Activated T-helper 1 cell treated with anti-CD3 and anti-CD28 coated beads, Interleukin-2, amount 50 U/mL, for 16 hours (primary cell): Measurements from ENCODE around the gene SMYD3.
"Not testable (repeated sequence)": the region's sequence is repeated elsewhere in the genome, so short reads cannot be mapped to it uniquely, and the experiment has no call there.

ENCODE experiments used
- DNase-seq, 2 donors: peaks; one replicate each; pipeline ENCODE4 v3.0.0-alpha.2; 2020; ENCODE audit warnings: low read depth in 1 of 2, low spot score in 1 of 2

Gene SMYD3

GRCh38 chr1:245971076-245971710, 535.9 kb downstream of the SMYD3 start:
- DNase-seq: not testable (repeated sequence)

- DNase-seq: no peak
Measured at GRCh38 chr1:245969283-245969682, 537.8 kb downstream of the SMYD3 start.

GRCh38 chr1:245968775-245969174, 538.3 kb downstream of the SMYD3 start:
- no peak for DNase-seq

- DNase-seq: no peak
Measured at GRCh38 chr1:245965398-245965797, 541.7 kb downstream of the SMYD3 start.

- DNase-seq: no peak
Measured at GRCh38 chr1:245963649-245964048, 543.4 kb downstream of the SMYD3 start.

- no peak for DNase-seq
Measured at GRCh38 chr1:245962453-245962852, 544.6 kb downstream of the SMYD3 start.

- DNase-seq: no peak
Measured at GRCh38 chr1:245961137-245961540, 545.9 kb downstream of the SMYD3 start.

- no peak for DNase-seq
Measured at GRCh38 chr1:245960171-245960570, 546.9 kb downstream of the SMYD3 start.

GRCh38 chr1:245958016-245958415, 549.1 kb downstream of the SMYD3 start:
- no peak for DNase-seq

- no peak for DNase-seq
Measured at GRCh38 chr1:245957427-245957826, 549.7 kb downstream of the SMYD3 start.

GRCh38 chr1:245956225-245956624, 550.9 kb downstream of the SMYD3 start:
- no peak for DNase-seq

GRCh38 chr1:245953876-245954660, 553.0 kb downstream of the SMYD3 start:
- no peak for DNase-seq

- DNase-seq: no peak
Measured at GRCh38 chr1:245952383-245953026, 554.6 kb downstream of the SMYD3 start.

GRCh38 chr1:245948786-245949185, 558.3 kb downstream of the SMYD3 start:
- DNase-seq: no peak

GRCh38 chr1:245946905-245947304, 560.2 kb downstream of the SMYD3 start:
- no peak for DNase-seq

- DNase-seq: not testable (repeated sequence)
Measured at GRCh38 chr1:245945136-245945535, 561.9 kb downstream of the SMYD3 start.

GRCh38 chr1:245942856-245943255, 564.2 kb downstream of the SMYD3 start:
- DNase-seq: no peak

GRCh38 chr1:245941771-245942170, 565.3 kb downstream of the SMYD3 start:
- DNase-seq: not testable (repeated sequence)

GRCh38 chr1:245939756-245940345, 567.2 kb downstream of the SMYD3 start:
- no peak for DNase-seq

- DNase-seq: no peak
Measured at GRCh38 chr1:245938046-245938435, 569.0 kb downstream of the SMYD3 start.

- no peak for DNase-seq
Measured at GRCh38 chr1:245937316-245938045, 569.6 kb downstream of the SMYD3 start.
